DMS 273 (cell line): ENCODE results near the gene NKX2-3.

Experiments used
- DNase-seq: peaks from one replicate; lab custom pipeline; 2025; ENCODE audit not compliant: unreplicated experiment; lab: John Stamatoyannopoulos, UW

NKX2-3 gene

GRCh38 chr10:99537989-99538917 lies 5.5 kb downstream of the NKX2-3 start:
- no peak for DNase-seq

GRCh38 chr10:99539120-99539519 lies 6.4 kb downstream of the NKX2-3 start:
- no peak for DNase-seq

GRCh38 chr10:99539820-99540219 lies 7.1 kb downstream of the NKX2-3 start:
- DNase-seq: no peak

GRCh38 chr10:99540306-99540656 lies 7.5 kb downstream of the NKX2-3 start:
- DNase-seq: no peak

- DNase-seq: peak; percentile 42
Observed at GRCh38 chr10:99540657-99541531, 8.2 kb downstream of the NKX2-3 start.

- DNase-seq: peak; percentile 4
Observed at GRCh38 chr10:99544322-99544721, 11.6 kb downstream of the NKX2-3 start.

GRCh38 chr10:99548041-99548530 lies 15.3 kb downstream of the NKX2-3 start:
- DNase-seq: peak; percentile 39

- DNase-seq: peak; percentile 88
Observed at GRCh38 chr10:99551158-99551557, 18.4 kb downstream of the NKX2-3 start.

- no peak for DNase-seq
Observed at GRCh38 chr10:99551616-99552015, 18.9 kb downstream of the NKX2-3 start.

- DNase-seq: no peak
Observed at GRCh38 chr10:99555371-99555770, 22.6 kb downstream of the NKX2-3 start.

GRCh38 chr10:99555825-99556523 lies 23.2 kb downstream of the NKX2-3 start:
- no peak for DNase-seq

GRCh38 chr10:99557044-99557443 lies 24.3 kb downstream of the NKX2-3 start:
- no peak for DNase-seq

- no peak for DNase-seq
Observed at GRCh38 chr10:99558708-99559107, 26.0 kb downstream of the NKX2-3 start.

GRCh38 chr10:99560277-99561126 lies 27.8 kb downstream of the NKX2-3 start:
- peak; percentile 69 for DNase-seq

- no peak for DNase-seq
Observed at GRCh38 chr10:99562631-99563030, 29.9 kb downstream of the NKX2-3 start.

- no peak for DNase-seq
Observed at GRCh38 chr10:99564361-99564760, 31.6 kb downstream of the NKX2-3 start.

GRCh38 chr10:99565166-99565565 lies 32.4 kb downstream of the NKX2-3 start:
- DNase-seq: no peak

- DNase-seq: no peak
Observed at GRCh38 chr10:99569253-99569939, 36.7 kb downstream of the NKX2-3 start.

GRCh38 chr10:99569961-99570360 lies 37.2 kb downstream of the NKX2-3 start:
- DNase-seq: no peak

GRCh38 chr10:99571816-99572215 lies 39.1 kb downstream of the NKX2-3 start:
- DNase-seq: no peak
